ENCODE measurements around the gene FAM222B.

FAM222B gene

DNA sequence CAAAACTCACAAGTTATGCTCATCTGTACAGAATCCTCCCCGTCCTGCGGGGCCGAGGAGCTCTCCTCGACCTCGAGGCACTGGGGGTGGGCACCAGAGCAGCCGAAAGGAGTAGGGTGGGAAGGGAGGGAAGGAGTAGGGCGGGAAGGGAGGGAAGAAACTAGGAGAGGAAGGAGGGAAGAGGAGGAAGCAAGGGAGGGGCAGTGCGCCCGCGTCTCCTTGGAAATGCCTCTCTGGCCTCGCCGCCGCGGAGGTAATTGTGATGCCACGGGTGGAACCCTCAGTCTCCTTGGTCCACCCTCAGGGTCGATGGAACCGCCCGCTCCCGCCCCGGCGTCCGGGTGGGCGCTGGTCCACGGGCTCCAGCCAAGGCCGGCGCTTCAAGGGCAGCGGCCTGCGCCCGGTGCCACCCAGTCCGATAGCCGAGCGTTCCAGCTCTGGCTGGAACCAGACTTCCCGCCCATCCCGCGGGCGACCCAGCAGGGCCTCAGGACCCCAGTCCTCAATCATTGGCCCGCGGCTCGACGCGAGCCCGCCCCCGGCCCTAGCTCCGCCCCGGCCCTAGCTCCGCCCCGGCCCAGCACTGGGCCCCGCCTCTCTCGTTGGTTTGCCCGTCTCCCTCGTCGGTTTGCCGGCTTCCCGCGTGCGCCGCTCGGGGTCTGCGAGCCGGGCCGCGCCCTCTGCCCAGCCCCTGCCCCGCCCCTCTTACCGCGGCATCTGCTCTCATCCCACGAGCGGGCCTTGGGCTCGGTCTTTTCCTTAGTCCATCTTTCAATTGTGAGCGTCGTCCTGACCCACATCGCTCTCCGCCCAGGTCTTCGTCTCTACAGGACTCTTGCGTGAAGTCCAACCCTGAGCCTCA is 131.5 kb downstream of the FAM222B start:
- DNase-seq, result peak; percentile 92 to 94

GRCh38 chr17:28707339-28707720 is 135.3 kb downstream of the FAM222B start:
- DNase-seq, result no peak

DNA sequence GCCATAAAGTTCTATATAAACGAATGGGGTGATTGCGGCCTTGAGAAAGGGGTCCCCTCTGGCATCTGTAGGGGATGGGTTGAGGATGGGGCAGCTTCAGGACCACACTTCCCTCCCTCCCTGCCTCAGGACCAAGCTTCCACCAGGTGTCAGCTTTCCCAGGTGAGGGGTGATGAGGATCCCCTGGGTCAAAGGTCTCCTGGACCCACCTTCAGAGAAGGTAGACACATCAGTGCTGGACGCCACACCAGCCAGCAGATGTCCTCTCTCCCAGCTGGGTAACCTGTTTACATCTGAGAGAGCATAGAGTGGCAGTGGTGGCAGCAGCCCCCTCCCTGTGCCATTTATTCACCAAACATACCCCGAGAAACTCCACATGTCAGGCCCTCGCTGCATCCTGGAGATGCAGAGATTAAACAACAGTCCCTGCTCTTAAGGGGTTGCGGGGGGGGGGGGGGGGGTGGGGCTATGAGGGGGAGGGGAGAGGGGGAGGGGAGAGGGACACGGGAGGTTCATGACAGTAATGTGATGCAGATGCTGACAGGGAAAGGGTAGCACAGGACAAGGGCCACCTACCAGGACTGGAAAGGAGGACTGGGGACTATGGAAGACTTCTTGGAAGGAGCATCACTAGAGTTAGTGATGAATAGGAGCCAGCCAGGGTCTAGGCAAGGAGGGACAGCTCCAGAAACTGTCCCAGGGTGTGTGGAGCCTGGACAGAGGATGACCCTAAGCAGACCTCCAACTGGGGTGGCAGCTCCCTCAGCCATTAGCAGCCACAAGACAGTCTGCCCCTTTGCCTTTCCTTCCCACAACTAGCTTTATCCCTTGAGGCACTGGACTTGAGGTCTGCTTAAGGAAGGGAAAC is 135.9 kb downstream of the FAM222B start:
- no peak for DNase-seq
